Astrocyte (in vitro differentiated cells and primary cell): Measurements from ENCODE around the gene CDH13. TPM values are rescaled to one million over a fixed set of nuclear protein-coding genes. Genes with fewer than 3 reads are reported as not detected.

Source experiments
- DNase-seq: peaks from one replicate; pipeline ENCODE4 v3.0.0-alpha.2; 2010; ENCODE audit warnings: low read depth
- FAIRE-seq: peaks from 2 replicates; lab custom pipeline; 2011; peaks lifted over from hg19 to GRCh38; lab: Jason Lieb, UNC
- H2AFZ ChIP-seq: 2 replicates; pipeline ENCODE4 v1.6.0; 2012; ENCODE audit warnings: low read depth, low read length, inconsistent platforms
- H3K27ac ChIP-seq: 2 replicates; pipeline ENCODE4 v1.5.1; 2011; ENCODE audit warnings: low read depth, low read length, inconsistent platforms
- H3K27me3 ChIP-seq: 2 replicates; pipeline ENCODE4 v1.6.0; 2011; ENCODE audit warnings: low read length, inconsistent platforms; ENCODE audit not compliant: insufficient read depth
- H3K36me3 ChIP-seq: 2 replicates; pipeline ENCODE4 v1.5.1; 2011; ENCODE audit warnings: low read length, inconsistent platforms; ENCODE audit not compliant: insufficient read depth
- H3K4me1 ChIP-seq: 2 replicates; pipeline ENCODE4 v1.5.1; 2011; ENCODE audit warnings: low read length, inconsistent platforms; ENCODE audit not compliant: insufficient read depth
- H3K4me2 ChIP-seq: 2 replicates; pipeline ENCODE4 v1.6.0; 2012; ENCODE audit warnings: low read length, inconsistent platforms
- H3K4me3 ChIP-seq: 2 replicates; pipeline ENCODE4 v1.5.1; 2011; ENCODE audit warnings: low read depth, mild to moderate bottlenecking, low read length, inconsistent platforms; ENCODE audit not compliant: insufficient read depth
- H3K79me2 ChIP-seq: 2 replicates; pipeline ENCODE4 v1.6.0; 2012; ENCODE audit warnings: mild to moderate bottlenecking, low read length, inconsistent platforms; ENCODE audit not compliant: insufficient read depth
- H3K9ac ChIP-seq: 2 replicates; pipeline ENCODE4 v1.6.0; 2012; ENCODE audit warnings: mild to moderate bottlenecking, low read length, inconsistent platforms
- H3K9me3 ChIP-seq: 2 replicates; pipeline ENCODE4 v1.5.1; 2012; ENCODE audit warnings: low read depth, mild to moderate bottlenecking, low read length, inconsistent platforms; ENCODE audit not compliant: insufficient read depth
- H4K20me1 ChIP-seq: 2 replicates; pipeline ENCODE4 v1.6.0; 2012; ENCODE audit warnings: low read length, inconsistent platforms; ENCODE audit not compliant: insufficient read depth
- H3K27ac Mint-ChIP-seq: one replicate; pipeline ENCODE4 v1.8.0; 2021; ENCODE audit warnings: mild to moderate bottlenecking, mixed read lengths; ENCODE audit not compliant: unreplicated experiment
- H3K27me3 Mint-ChIP-seq: one replicate; pipeline ENCODE4 v1.8.0; 2021; ENCODE audit warnings: low read depth, mixed read lengths; ENCODE audit not compliant: unreplicated experiment
- H3K36me3 Mint-ChIP-seq: one replicate; pipeline ENCODE4 v1.8.0; 2021; ENCODE audit warnings: low read depth, mixed read lengths; ENCODE audit not compliant: unreplicated experiment
- H3K4me1 Mint-ChIP-seq: one replicate; pipeline ENCODE4 v1.8.0; 2021; ENCODE audit warnings: low read depth, mixed read lengths; ENCODE audit not compliant: unreplicated experiment
- H3K4me3 Mint-ChIP-seq: one replicate; pipeline ENCODE4 v1.8.0; 2021; ENCODE audit warnings: mild to moderate bottlenecking, moderate library complexity, mixed read lengths; ENCODE audit not compliant: unreplicated experiment
- H3K9me3 Mint-ChIP-seq: one replicate; pipeline ENCODE4 v1.8.0; 2021; ENCODE audit warnings: mild to moderate bottlenecking, mixed read lengths; ENCODE audit not compliant: unreplicated experiment
- CTCF ChIP-seq: IDR thresholded peaks from 2 replicates; pipeline ENCODE4 v1.5.1; 2011; ENCODE audit warnings: low read depth, mild to moderate bottlenecking, inconsistent platforms, low read length, moderate library complexity; ENCODE audit not compliant: insufficient read depth
- EZH2 ChIP-seq: IDR thresholded peaks from 2 replicates; pipeline ENCODE4 v1.6.1; 2012; ENCODE audit warnings: mild to moderate bottlenecking, low read length, inconsistent platforms; ENCODE audit not compliant: insufficient read depth
- total RNA-seq: library from RNA; stranded (reverse); gene quantifications from 2 replicates; pipeline ENCODE4 v1.2.1, GENCODE V29; 2021

The CDH13 gene
- total RNA-seq, 1 donor from 2014 or later = 41.7 TPM

- Mint-ChIP-seq H3K36me3 (no peaks in the 10 kb centered on the region), H3K4me1 (no peaks in the 10 kb centered on the region), H3K27ac (no peak overlapping the region), H3K27me3 (peaks cover 8% of the 10 kb centered on the region), H3K4me3 (no peak overlapping the region), H3K9me3 (peaks cover 4% of the 10 kb centered on the region)
- no peaks in the 10 kb centered on the region for H3K79me2 ChIP-seq
- no peak overlapping the region for H2AFZ ChIP-seq
- no peaks in the 10 kb centered on the region for H3K4me1 ChIP-seq
- no peak overlapping the region for H3K27ac ChIP-seq
- no peak for DNase-seq
- H3K4me3 ChIP-seq = no peak overlapping the region
- H4K20me1 ChIP-seq = no peaks in the 10 kb centered on the region
- H3K27me3 ChIP-seq = no peaks in the 10 kb centered on the region
- no peak overlapping the region for H3K9ac ChIP-seq
- H3K9me3 ChIP-seq = no peaks in the 10 kb centered on the region
- H3K36me3 ChIP-seq = no peaks in the 10 kb centered on the region
- no peak for FAIRE-seq
- H3K4me2 ChIP-seq = no peak overlapping the region
- TF ChIP-seq EZH2 = no peak
- TF ChIP-seq CTCF = no peak
Measured at GRCh38 chr16:83219285-83219684, 592.5 kb downstream of the CDH13 start.

GRCh38 chr16:83220066-83220465 is 593.3 kb downstream of the CDH13 start:
- Mint-ChIP-seq H3K4me3 (no peak overlapping the region), H3K27ac (no peak overlapping the region), H3K27me3 (peaks cover 8% of the 10 kb centered on the region), H3K9me3 (peaks cover 4% of the 10 kb centered on the region), H3K4me1 (no peaks in the 10 kb centered on the region), H3K36me3 (no peaks in the 10 kb centered on the region)
- Histone ChIP-seq H4K20me1 (no peaks in the 10 kb centered on the region), H3K27ac (no peak overlapping the region), H3K4me2 (no peak overlapping the region), H3K9ac (no peak overlapping the region), H2AFZ (no peak overlapping the region), H3K27me3 (no peaks in the 10 kb centered on the region), H3K4me1 (no peaks in the 10 kb centered on the region), H3K36me3 (no peaks in the 10 kb centered on the region), H3K79me2 (no peaks in the 10 kb centered on the region), H3K4me3 (no peak overlapping the region), H3K9me3 (no peaks in the 10 kb centered on the region)
- DNase-seq (no peak), FAIRE-seq (no peak)
- TF ChIP-seq CTCF = no peak
- no peak for TF ChIP-seq EZH2

GRCh38 chr16:83224642-83225041 is 597.9 kb downstream of the CDH13 start:
- Histone ChIP-seq H3K27ac (no peak overlapping the region), H3K4me1 (no peaks in the 10 kb centered on the region), H3K9ac (no peak overlapping the region), H3K4me3 (no peak overlapping the region), H3K9me3 (no peaks in the 10 kb centered on the region), H3K79me2 (no peaks in the 10 kb centered on the region), H3K4me2 (no peak overlapping the region), H2AFZ (no peak overlapping the region), H3K36me3 (no peaks in the 10 kb centered on the region), H4K20me1 (no peaks in the 10 kb centered on the region), H3K27me3 (no peaks in the 10 kb centered on the region)
- H3K27ac Mint-ChIP-seq = no peak overlapping the region
- no peaks in the 10 kb centered on the region for H3K36me3 Mint-ChIP-seq
- H3K4me1 Mint-ChIP-seq = no peaks in the 10 kb centered on the region
- FAIRE-seq (no peak), DNase-seq (no peak)
- peaks cover 11% of the 10 kb centered on the region for H3K27me3 Mint-ChIP-seq
- no peak overlapping the region for H3K4me3 Mint-ChIP-seq
- H3K9me3 Mint-ChIP-seq = no peaks in the 10 kb centered on the region
- TF ChIP-seq CTCF = no peak
- no peak for TF ChIP-seq EZH2
